PC-3 (cell line): ENCODE results near the gene NRSN2.

ENCODE experiments used
- CTCF ChIP-seq: fragments of 300-600 bp; sonication (generic); conservative IDR thresholded peaks from 2 replicates; pipeline ENCODE4 v1.5.1; 2017; ENCODE audit warnings: antibody characterized with exemption, low read depth, mild to moderate bottlenecking, low read length
- EZH2 ChIP-seq: fragments of 300-600 bp; sonication (generic); IDR thresholded peaks from one replicate; pipeline ENCODE4 v1.6.1; 2017; ENCODE audit warnings: antibody characterized with exemption, mild to moderate bottlenecking, low read length; ENCODE audit not compliant: unreplicated experiment
- EZH2phosphoT487 ChIP-seq: fragments of 300-600 bp; sonication (generic); IDR thresholded peaks from 2 replicates; pipeline ENCODE4 v1.6.1; 2018; ENCODE audit warnings: mild to moderate bottlenecking, antibody characterized with exemption, low read length, borderline replicate concordance

DNA sequence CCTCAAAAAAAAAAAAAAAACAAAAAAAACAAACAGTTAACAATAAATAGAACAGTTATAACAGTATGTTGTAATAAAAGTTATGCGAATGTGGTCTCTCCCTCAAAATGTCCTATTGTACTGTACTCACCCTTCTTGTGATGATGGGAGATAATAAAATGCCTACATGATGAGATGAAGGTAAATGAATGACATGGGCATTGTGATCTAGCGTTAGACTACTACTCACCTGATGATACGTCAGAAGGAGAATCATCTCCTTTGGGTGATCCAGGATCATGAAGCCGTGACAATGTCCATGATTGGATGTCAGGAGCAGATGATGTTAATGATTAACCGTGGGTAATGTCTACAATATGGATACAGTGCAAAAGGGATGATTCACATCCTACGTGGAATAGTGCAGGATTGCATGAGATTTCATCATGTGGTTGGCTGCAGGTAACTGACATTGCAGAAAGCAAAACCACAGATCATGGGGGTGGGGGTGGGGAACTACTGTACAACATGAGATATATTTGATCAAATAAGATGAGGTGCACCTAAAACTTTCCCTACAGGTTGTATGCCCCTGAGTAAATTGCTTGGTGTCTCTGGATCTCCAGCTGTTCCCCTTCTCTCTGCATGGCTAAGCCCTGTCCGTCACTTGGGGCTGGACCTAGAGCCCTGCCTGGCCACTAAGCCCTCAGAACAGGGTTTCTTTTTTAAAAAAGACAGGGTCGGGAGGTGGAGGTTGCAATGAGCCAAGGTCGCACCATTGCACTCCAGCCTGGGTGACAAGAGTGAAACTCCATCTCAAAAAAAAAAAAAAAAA lies 55.0 kb downstream of the NRSN2 start:
- no peak for TF ChIP-seq CTCF
- no peak for TF ChIP-seq EZH2phosphoT487
- TF ChIP-seq EZH2, result no peak
